OCI-LY3 (cell line): ENCODE measurements around the gene TBCK.

Experiments
- H2AFZ ChIP-seq: fragments of 200-600, 300-600 bp; shearing (Covaris generic); 2 replicates; pipeline ENCODE4 v1.6.0; 2014; ENCODE audit warnings: antibody characterized with exemption, low read depth, low read length
- H3K27ac ChIP-seq: fragments of 200-600, 300-600 bp; sonication (generic); 2 replicates; pipeline ENCODE4 v1.5.1; 2014; ENCODE audit warnings: mild to moderate bottlenecking, low read length, moderate library complexity, mixed read lengths
- H3K27me3 ChIP-seq: fragments of 200-600, 300-600 bp; sonication (generic); 2 replicates; pipeline ENCODE4 v1.6.1; 2014; ENCODE audit warnings: low read depth, low read length, mixed read lengths
- H3K36me3 ChIP-seq: fragments of 200-600, 300-600 bp; sonication (generic); replicated peaks from 2 replicates; pipeline ENCODE3; 2014; ENCODE audit warnings: low read depth, low read length, mixed read lengths
- H3K4me1 ChIP-seq: fragments of 300-600, 200-600 bp; sonication (generic); 2 replicates; pipeline ENCODE4 v1.6.1; 2014; ENCODE audit warnings: low read length, mixed read lengths
- H3K4me2 ChIP-seq: fragments of 200-600, 300-600 bp; sonication (generic); 2 replicates; pipeline ENCODE4 v1.6.1; 2014; ENCODE audit warnings: low read length, mixed read lengths
- H3K4me3 ChIP-seq: fragments of 300-600, 200-600 bp; sonication (generic); 2 replicates; pipeline ENCODE4 v1.5.1; 2014; ENCODE audit warnings: antibody characterized with exemption, mild to moderate bottlenecking, low read length, moderate library complexity
- H3K79me2 ChIP-seq: fragments of 300-600, 200-600 bp; shearing (Covaris generic); 2 replicates; pipeline ENCODE4 v1.6.1; 2014; ENCODE audit warnings: mild to moderate bottlenecking, low read length, mixed read lengths
- H3K9ac ChIP-seq: fragments of 300-600, 200-600 bp; shearing (Covaris generic); 2 replicates; pipeline ENCODE4 v1.6.0; 2014; ENCODE audit warnings: mild to moderate bottlenecking, low read length, moderate library complexity
- H3K9me3 ChIP-seq: fragments of 200-600, 300-600 bp; shearing (Covaris generic); 2 replicates; pipeline ENCODE4 v1.6.1; 2014; ENCODE audit warnings: low read length, mixed read lengths; ENCODE audit not compliant: insufficient read depth
- H4K20me1 ChIP-seq: fragments of 200-600, 300-600 bp; sonication (generic); 2 replicates; pipeline ENCODE4 v1.6.1; 2016; ENCODE audit warnings: low read length, mixed read lengths; ENCODE audit not compliant: insufficient read depth
- EZH2phosphoT487 ChIP-seq: fragments of 200-600 bp; shearing (Covaris generic); IDR thresholded peaks from 2 replicates; pipeline ENCODE4 v1.6.1; 2018; ENCODE audit warnings: antibody characterized with exemption, mixed run types, low read depth
- TF ChIP-seq, protein P1 (sequence below): fragments of 200-600, 300-600 bp; sonication (generic); IDR thresholded peaks from 2 replicates; pipeline ENCODE4 v1.5.1; 2014; ENCODE audit warnings: antibody characterized with exemption, low read length, low read depth

TBCK gene

DNA sequence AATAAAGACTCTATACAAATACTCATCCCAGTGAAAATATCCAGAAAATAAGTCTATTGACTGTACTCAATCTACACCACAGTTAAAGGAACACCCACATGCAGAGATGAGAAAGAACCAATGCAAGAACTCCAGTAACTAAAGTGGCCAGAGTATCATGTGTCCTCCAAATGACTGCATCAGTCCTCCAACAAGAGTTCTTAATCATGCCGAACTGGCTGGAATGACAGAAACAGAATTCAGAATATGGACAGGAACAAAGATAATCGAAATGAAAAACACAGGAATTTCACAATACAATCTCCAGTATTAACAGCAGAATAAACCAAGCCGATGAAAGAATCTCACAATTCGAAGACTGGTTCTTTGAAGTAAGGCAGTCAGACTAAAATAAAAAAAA is 210.3 kb downstream of the TBCK start:
- no peak for TF ChIP-seq EZH2phosphoT487
- TF ChIP-seq, protein P1, sequence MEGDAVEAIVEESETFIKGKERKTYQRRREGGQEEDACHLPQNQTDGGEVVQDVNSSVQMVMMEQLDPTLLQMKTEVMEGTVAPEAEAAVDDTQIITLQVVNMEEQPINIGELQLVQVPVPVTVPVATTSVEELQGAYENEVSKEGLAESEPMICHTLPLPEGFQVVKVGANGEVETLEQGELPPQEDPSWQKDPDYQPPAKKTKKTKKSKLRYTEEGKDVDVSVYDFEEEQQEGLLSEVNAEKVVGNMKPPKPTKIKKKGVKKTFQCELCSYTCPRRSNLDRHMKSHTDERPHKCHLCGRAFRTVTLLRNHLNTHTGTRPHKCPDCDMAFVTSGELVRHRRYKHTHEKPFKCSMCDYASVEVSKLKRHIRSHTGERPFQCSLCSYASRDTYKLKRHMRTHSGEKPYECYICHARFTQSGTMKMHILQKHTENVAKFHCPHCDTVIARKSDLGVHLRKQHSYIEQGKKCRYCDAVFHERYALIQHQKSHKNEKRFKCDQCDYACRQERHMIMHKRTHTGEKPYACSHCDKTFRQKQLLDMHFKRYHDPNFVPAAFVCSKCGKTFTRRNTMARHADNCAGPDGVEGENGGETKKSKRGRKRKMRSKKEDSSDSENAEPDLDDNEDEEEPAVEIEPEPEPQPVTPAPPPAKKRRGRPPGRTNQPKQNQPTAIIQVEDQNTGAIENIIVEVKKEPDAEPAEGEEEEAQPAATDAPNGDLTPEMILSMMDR: no peak
- Histone ChIP-seq H3K9ac (no peak overlapping the region), H3K79me2 (no peaks in the 10 kb centered on the region), H3K27ac (no peak overlapping the region), H3K27me3 (no peaks in the 10 kb centered on the region), H3K4me2 (no peak overlapping the region), H3K4me1 (no peaks in the 10 kb centered on the region), H3K36me3 (peaks cover 20% of the 10 kb centered on the region), H2AFZ (no peak overlapping the region), H3K9me3 (no peaks in the 10 kb centered on the region; the same call in 1 of the 2 replicates), H3K4me3 (no peak overlapping the region), H4K20me1 (no peaks in the 10 kb centered on the region)

GRCh38 chr4:106104276-106104675 is 211.7 kb downstream of the TBCK start:
- no peak overlapping the region for H3K4me3 ChIP-seq
- no peak overlapping the region for H3K9ac ChIP-seq
- H3K27ac ChIP-seq: no peak overlapping the region
- TF ChIP-seq, protein P1: no peak
- no peak for TF ChIP-seq EZH2phosphoT487
- H3K27me3 ChIP-seq: no peaks in the 10 kb centered on the region
- no peaks in the 10 kb centered on the region for H3K4me1 ChIP-seq
- H3K36me3 ChIP-seq: peaks cover 9% of the 10 kb centered on the region
- H2AFZ ChIP-seq: no peak overlapping the region
- no peak overlapping the region for H3K4me2 ChIP-seq
- no peaks in the 10 kb centered on the region for H3K79me2 ChIP-seq
- H4K20me1 ChIP-seq: no peaks in the 10 kb centered on the region
- no peaks in the 10 kb centered on the region; the same call in 1 of the 2 replicates for H3K9me3 ChIP-seq

- H3K4me2 ChIP-seq: no peak overlapping the region
- H3K4me1 ChIP-seq: no peaks in the 10 kb centered on the region
- no peak overlapping the region for H3K4me3 ChIP-seq
- no peak overlapping the region for H2AFZ ChIP-seq
- no peaks in the 10 kb centered on the region for H3K27me3 ChIP-seq
- TF ChIP-seq EZH2phosphoT487: no peak
- TF ChIP-seq, protein P1: no peak
- no peak overlapping the region for H3K9ac ChIP-seq
- no peaks in the 10 kb centered on the region for H4K20me1 ChIP-seq
- no peak overlapping the region for H3K27ac ChIP-seq
- no peaks in the 10 kb centered on the region for H3K79me2 ChIP-seq
- H3K9me3 ChIP-seq: no peaks in the 10 kb centered on the region
- H3K36me3 ChIP-seq: peaks cover 5% of the 10 kb centered on the region
Measured at GRCh38 chr4:106096454-106096853, 219.6 kb downstream of the TBCK start.

DNA sequence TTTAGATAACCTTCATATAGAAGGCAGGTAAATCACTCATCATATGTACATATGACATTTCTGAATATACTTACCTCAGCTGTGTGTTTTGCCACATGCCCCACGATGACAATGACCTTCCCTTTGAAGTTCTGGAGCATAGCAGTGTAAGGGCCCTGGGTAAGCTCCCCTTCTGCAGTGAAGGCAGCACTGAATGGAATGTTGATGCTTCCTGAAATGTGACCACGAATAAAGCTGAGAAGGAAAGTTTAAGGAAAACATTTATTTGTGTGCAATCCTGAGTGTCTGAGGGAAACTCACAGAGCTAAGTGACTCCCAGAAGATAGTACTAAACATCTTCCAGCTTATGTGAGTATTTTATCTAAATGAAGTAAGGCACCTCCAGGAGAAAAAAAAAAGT is 220.6 kb downstream of the TBCK start:
- no peak overlapping the region for H3K4me2 ChIP-seq
- no peak overlapping the region for H2AFZ ChIP-seq
- TF ChIP-seq, protein P1: no peak
- TF ChIP-seq EZH2phosphoT487: no peak
- no peaks in the 10 kb centered on the region for H3K79me2 ChIP-seq
- H3K27me3 ChIP-seq: no peaks in the 10 kb centered on the region
- H4K20me1 ChIP-seq: no peaks in the 10 kb centered on the region
- no peak overlapping the region for H3K9ac ChIP-seq
- no peaks in the 10 kb centered on the region for H3K4me1 ChIP-seq
- peaks cover 14% of the 10 kb centered on the region for H3K36me3 ChIP-seq
- no peak overlapping the region for H3K27ac ChIP-seq
- no peak overlapping the region for H3K4me3 ChIP-seq
- no peaks in the 10 kb centered on the region for H3K9me3 ChIP-seq
